SK-N-MC (cell line): ENCODE results near the gene ZFX.

ENCODE experiments used
- EZH2 ChIP-seq: fragments of 200-600 bp; sonication (generic); IDR thresholded peaks from one replicate; pipeline ENCODE4 v1.6.1; 2017; ENCODE audit warnings: antibody characterized with exemption
- FOXP2 ChIP-seq: optimal IDR thresholded peaks from 2 replicates; pipeline ENCODE3; 2011; ENCODE audit warnings: mild to moderate bottlenecking, moderate library complexity; ENCODE audit not compliant: insufficient read depth; ENCODE audit errors: extremely low read length, control extremely low read depth
- POLR2AphosphoS5 ChIP-seq: IDR thresholded peaks from 2 replicates; pipeline ENCODE4 v1.6.1; 2012; ENCODE audit warnings: mild to moderate bottlenecking, low read depth, low read length, borderline replicate concordance

GRCh38 chrX:24225265-24225664, 75.7 kb downstream of the ZFX start:
- TF ChIP-seq FOXP2 (no peak), EZH2 (no peak), POLR2AphosphoS5 (no peak)
